Measurements from ENCODE around the gene SECISBP2.

SECISBP2 gene

DNA sequence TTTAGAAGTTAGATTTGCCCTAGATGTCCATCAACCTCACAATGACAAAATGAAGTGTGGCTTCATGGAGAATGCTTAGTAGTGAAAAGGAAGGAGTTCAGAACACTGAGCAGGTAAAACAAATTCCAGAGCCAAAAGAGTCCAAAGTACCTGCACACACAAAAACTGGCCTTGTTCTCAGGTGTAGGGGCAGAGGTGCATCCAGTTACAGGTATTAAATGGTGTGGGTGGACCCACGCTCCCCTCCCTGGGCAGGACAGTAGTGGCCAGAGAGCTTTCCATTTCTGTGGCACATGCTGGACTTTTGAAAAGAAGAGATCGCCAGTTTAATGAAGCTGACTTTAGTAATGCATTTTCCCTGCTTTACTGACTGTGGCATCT lies 47.2 kb downstream of the SECISBP2 start:
- H3K36me3 ChIP-seq (ENCODE audit: control insufficient read depth in 2 of 2, insufficient read depth in 1 of 2, low read length in 2 of 2), result peaks cover 0 to 28% of the 10 kb centered on the region in 2 experiments; a peak in 2 of 3 replicates
- no peak overlapping the region for H3K4me3 ChIP-seq (ENCODE audit: low read depth, low read length)
- H3K4me1 ChIP-seq (ENCODE audit: control insufficient read depth, insufficient read depth, low read length), result no peaks in the 10 kb centered on the region
- ChIA-PET CTCF (no interaction called here), POLR2A (no interaction called here)
- H3K9me3 ChIP-seq (ENCODE audit: control insufficient read depth, insufficient read depth, low read depth, low read length), result no peaks in the 10 kb centered on the region
- H3K27ac ChIP-seq (ENCODE audit: extremely low read depth, low read depth, low read length), result no peak overlapping the region
- TF ChIP-seq ZNF658 (tag by site-specific recombination; IDR thresholded peaks at IDR 0.05) (no peak), SETDB1 (IDR thresholded peaks at IDR 0.05; ENCODE audit: insufficient read length, low read length) (no peak), REPIN1 (tag by site-specific recombination; IDR thresholded peaks at IDR 0.05; ENCODE audit: low read depth) (no peak), SP3 (tag by site-specific recombination; IDR thresholded peaks at IDR 0.05) (no peak), RBAK (tag by site-specific recombination; IDR thresholded peaks at IDR 0.05) (no peak), ZNF23 (tag by site-specific recombination; IDR thresholded peaks at IDR 0.05; ENCODE audit: borderline replicate concordance) (no peak), BCL11B (tag by site-specific recombination; IDR thresholded peaks at IDR 0.05; ENCODE audit: low read depth) (no peak), TRIM28 (IDR thresholded peaks at IDR 0.05; ENCODE audit: borderline replicate concordance, low read length) (no peak), ZNF280D (tag by site-specific recombination; IDR thresholded peaks at IDR 0.05) (no peak), ZNF571 (tag by site-specific recombination; IDR thresholded peaks at IDR 0.05) (no peak), ZNF341 (tag by site-specific recombination; IDR thresholded peaks at IDR 0.05; ENCODE audit: low read depth) (no peak), ZNF549 (tag by site-specific recombination; IDR thresholded peaks at IDR 0.05) (no peak), ZNF626 (tag by site-specific recombination; IDR thresholded peaks at IDR 0.05) (no peak), ZNF214 (tag by site-specific recombination; IDR thresholded peaks at IDR 0.05; ENCODE audit: borderline replicate concordance) (no peak), KLF8 (tag by site-specific recombination; IDR thresholded peaks at IDR 0.05) (no peak), ZNF677 (tag by site-specific recombination; IDR thresholded peaks at IDR 0.05) (no peak), SCRT1 (tag by site-specific recombination; IDR thresholded peaks at IDR 0.05; ENCODE audit: borderline replicate concordance) (no peak), ZBTB8A (tag by site-specific recombination; IDR thresholded peaks at IDR 0.05) (no peak), ZNF544 (tag by site-specific recombination; IDR thresholded peaks at IDR 0.05) (no peak)
- TF ChIP-seq, protein P1, sequence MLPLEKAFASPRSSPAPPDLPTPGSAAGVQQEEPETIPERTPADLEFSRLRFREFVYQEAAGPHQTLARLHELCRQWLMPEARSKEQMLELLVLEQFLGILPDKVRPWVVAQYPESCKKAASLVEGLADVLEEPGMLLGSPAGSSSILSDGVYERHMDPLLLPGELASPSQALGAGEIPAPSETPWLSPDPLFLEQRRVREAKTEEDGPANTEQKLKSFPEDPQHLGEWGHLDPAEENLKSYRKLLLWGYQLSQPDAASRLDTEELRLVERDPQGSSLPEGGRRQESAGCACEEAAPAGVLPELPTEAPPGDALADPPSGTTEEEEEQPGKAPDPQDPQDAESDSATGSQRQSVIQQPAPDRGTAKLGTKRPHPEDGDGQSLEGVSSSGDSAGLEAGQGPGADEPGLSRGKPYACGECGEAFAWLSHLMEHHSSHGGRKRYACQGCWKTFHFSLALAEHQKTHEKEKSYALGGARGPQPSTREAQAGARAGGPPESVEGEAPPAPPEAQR (tag by site-specific recombination; IDR thresholded peaks at IDR 0.05), result no peak

DNA sequence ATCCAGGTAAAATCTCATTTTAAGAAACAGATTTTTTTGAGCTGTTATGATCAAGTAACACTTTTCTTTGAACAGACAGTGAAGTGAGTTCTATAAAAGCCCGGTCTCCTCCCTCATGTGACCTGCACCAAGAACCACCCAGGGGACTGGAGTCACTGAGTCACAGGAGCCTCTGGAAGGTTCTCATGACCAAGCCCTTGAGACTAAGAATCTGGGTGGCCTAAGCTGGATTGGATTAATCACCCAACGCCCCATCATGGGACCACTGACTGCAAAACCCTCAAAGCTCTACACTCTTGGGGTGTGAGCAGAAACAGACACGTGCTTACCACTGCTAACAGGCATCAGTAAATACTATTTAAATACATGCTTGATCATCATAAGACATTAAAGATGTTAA lies 48.4 kb downstream of the SECISBP2 start:
- CTCF ChIA-PET, result interaction anchor here (0.6 kb wide), 1 partner anchor 1083 kb away, joined by 5 read pairs; no protein-coding TSS in a partner anchor
- Histone ChIP-seq H3K4me1 (ENCODE audit: control insufficient read depth, insufficient read depth, low read length) (no peaks in the 10 kb centered on the region), H3K36me3 (ENCODE audit: control insufficient read depth in 2 of 2, insufficient read depth in 1 of 2, low read length in 2 of 2) (peaks cover 0 to 16% of the 10 kb centered on the region in 2 experiments; a peak in 2 of 3 replicates), H3K27ac (ENCODE audit: extremely low read depth, low read depth, low read length) (no peak overlapping the region), H3K9me3 (ENCODE audit: control insufficient read depth, insufficient read depth, low read depth, low read length) (no peaks in the 10 kb centered on the region), H3K4me3 (ENCODE audit: low read depth, low read length) (no peak overlapping the region)
- POLR2A ChIA-PET, result no interaction called here
- TF ChIP-seq SALL2 (tag by site-specific recombination; IDR thresholded peaks at IDR 0.05; ENCODE audit: borderline replicate concordance) (no peak), ZNF121 (tag by site-specific recombination; IDR thresholded peaks at IDR 0.05) (no peak), ZNF48 (tag by site-specific recombination; IDR thresholded peaks at IDR 0.05) (no peak), KLF7 (tag by site-specific recombination; IDR thresholded peaks at IDR 0.05; ENCODE audit: borderline replicate concordance) (no peak), ZSCAN16 (tag by site-specific recombination; IDR thresholded peaks at IDR 0.05) (no peak), ZNF324 (tag by site-specific recombination; IDR thresholded peaks at IDR 0.05) (no peak), ZNF394 (tag by site-specific recombination; IDR thresholded peaks at IDR 0.05; ENCODE audit: borderline replicate concordance) (no peak), ZNF24 (tag by site-specific recombination; IDR thresholded peaks at IDR 0.05) (no peak)
- TF ChIP-seq, protein P2, sequence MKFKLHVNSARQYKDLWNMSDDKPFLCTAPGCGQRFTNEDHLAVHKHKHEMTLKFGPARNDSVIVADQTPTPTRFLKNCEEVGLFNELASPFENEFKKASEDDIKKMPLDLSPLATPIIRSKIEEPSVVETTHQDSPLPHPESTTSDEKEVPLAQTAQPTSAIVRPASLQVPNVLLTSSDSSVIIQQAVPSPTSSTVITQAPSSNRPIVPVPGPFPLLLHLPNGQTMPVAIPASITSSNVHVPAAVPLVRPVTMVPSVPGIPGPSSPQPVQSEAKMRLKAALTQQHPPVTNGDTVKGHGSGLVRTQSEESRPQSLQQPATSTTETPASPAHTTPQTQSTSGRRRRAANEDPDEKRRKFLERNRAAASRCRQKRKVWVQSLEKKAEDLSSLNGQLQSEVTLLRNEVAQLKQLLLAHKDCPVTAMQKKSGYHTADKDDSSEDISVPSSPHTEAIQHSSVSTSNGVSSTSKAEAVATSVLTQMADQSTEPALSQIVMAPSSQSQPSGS (tag by site-specific recombination; IDR thresholded peaks at IDR 0.05; ENCODE audit: low read depth), result no peak
- TF ChIP-seq, protein P3, sequence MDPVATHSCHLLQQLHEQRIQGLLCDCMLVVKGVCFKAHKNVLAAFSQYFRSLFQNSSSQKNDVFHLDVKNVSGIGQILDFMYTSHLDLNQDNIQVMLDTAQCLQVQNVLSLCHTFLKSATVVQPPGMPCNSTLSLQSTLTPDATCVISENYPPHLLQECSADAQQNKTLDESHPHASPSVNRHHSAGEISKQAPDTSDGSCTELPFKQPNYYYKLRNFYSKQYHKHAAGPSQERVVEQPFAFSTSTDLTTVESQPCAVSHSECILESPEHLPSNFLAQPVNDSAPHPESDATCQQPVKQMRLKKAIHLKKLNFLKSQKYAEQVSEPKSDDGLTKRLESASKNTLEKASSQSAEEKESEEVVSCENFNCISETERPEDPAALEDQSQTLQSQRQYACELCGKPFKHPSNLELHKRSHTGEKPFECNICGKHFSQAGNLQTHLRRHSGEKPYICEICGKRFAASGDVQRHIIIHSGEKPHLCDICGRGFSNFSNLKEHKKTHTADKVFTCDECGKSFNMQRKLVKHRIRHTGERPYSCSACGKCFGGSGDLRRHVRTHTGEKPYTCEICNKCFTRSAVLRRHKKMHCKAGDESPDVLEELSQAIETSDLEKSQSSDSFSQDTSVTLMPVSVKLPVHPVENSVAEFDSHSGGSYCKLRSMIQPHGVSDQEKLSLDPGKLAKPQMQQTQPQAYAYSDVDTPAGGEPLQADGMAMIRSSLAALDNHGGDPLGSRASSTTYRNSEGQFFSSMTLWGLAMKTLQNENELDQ (tag by site-specific recombination; IDR thresholded peaks at IDR 0.05; ENCODE audit: low read depth), result no peak
